GM19238 (cell line): ENCODE data around the gene MTFP1.
"Not testable (repeated sequence)": the region's sequence is repeated elsewhere in the genome, so short reads cannot be mapped to it uniquely, and the experiment has no call there.

Source experiments
- DNase-seq: peaks from one replicate; pipeline ENCODE4 v3.0.0; 2011; ENCODE audit warnings: low spot score; ENCODE audit not compliant: insufficient read length

Gene MTFP1

DNA sequence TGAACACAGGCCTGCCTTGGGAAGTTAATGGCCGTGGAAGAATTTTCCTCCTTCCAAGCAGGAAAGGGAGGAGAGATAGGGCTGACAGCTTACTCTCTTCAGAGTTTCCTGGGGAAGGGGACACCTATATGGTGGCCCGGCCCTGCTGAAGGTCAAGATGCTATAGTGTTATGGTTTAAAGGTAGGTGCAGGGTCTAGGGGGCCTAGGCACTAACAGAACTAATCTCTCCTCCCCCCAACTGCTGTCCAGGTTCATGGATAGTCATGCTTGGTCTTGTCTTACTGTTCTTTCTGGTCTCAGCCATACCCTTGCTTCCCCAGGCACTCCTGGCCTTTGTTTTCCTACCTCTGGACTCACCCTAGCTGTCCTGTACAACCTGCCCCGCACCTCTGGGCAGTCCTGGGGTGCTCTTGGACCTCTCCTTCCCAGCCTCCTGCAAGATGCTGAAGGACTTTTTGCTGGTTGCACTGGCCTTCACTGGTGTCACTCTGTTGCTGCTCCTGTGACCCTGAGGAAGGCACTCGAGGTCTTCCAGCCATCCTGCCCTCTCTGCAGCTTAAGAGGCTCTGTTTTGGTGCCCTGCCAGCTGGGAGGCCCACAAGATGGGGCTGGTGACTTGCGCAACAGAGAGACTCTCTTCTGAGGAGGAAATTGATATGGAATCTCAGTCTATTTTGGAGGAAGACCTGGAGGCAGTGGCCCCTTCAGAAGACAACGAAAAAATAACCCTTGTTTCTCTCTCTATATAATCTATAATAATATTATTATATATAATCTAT, 28.4 kb downstream of the MTFP1 start:
- no peak for DNase-seq

GRCh38 chr22:30455075-30455840, 29.7 kb downstream of the MTFP1 start:
- no peak for DNase-seq

- no peak for DNase-seq
Measured at GRCh38 chr22:30457981-30458380, 32.4 kb downstream of the MTFP1 start.

GRCh38 chr22:30459181-30460052, 33.8 kb downstream of the MTFP1 start:
- no peak for DNase-seq

DNA sequence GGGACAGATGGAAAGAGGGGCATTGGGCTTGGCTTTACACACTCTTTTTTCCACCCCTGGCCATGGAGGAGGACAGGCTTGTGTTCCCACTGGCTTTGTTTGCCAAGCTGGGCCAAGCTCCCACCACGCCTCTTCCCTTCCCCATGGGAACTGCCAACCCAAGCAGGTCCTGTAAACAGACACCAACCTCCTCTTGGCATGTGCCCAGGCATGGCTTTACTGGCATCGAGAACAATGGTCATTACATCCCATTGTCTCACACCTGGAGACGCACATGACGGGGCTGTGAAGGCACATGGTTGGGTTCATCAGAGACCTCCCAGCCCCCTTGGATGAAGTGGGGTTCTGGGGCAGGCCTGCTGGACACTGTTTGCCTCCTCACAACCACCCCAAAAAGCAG, 34.6 kb downstream of the MTFP1 start:
- DNase-seq = no peak

DNA sequence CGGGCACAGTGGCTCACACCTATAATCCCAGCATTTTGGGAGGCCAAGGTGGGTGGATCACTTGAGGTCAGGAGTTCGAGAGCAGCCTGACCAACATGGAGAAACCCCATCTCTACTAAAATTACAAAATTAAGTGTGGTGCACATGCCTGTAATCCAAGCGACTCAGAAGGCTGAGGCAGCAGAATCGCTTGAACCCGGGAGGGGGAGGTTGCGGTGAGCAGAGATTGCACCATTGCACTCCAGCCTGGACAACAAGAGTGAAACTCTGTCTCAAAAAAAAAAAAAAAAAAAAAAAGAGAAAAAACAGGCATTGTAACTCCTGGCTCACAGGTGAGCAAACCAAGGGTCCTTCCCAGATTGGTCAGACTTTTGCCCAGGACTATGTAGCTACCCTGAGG, 35.0 kb downstream of the MTFP1 start:
- DNase-seq = not testable (repeated sequence)

GRCh38 chr22:30469165-30469564, 43.6 kb downstream of the MTFP1 start:
- DNase-seq = no peak

DNA sequence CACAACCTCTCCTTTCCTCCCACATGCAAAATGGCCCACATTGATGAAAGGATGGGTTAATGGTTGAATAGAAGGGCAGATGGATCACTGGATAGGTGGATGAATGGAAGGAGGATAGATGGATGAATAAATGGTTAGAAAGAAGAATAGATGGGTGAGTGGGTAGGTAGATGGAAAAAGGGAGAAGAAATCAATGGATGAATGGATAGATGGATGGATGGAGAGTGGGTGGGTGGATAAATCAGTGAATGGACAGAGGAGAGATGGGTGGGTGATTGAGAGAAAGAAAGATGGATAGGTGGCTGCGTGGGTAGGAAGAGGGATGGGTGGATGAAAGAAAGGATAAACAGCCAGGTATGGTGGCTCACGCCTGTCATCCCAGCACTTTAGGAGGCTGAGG, 45.1 kb downstream of the MTFP1 start:
- DNase-seq = no peak

- no peak for DNase-seq
Measured at GRCh38 chr22:30471616-30472318, 46.2 kb downstream of the MTFP1 start, which contains the start of gene SEC14L3. Gene SEC14L3, minus strand, starts transcription at chr22:30472017. Its CDS starts 59 bp downstream, at chr22:30471958.

DNA sequence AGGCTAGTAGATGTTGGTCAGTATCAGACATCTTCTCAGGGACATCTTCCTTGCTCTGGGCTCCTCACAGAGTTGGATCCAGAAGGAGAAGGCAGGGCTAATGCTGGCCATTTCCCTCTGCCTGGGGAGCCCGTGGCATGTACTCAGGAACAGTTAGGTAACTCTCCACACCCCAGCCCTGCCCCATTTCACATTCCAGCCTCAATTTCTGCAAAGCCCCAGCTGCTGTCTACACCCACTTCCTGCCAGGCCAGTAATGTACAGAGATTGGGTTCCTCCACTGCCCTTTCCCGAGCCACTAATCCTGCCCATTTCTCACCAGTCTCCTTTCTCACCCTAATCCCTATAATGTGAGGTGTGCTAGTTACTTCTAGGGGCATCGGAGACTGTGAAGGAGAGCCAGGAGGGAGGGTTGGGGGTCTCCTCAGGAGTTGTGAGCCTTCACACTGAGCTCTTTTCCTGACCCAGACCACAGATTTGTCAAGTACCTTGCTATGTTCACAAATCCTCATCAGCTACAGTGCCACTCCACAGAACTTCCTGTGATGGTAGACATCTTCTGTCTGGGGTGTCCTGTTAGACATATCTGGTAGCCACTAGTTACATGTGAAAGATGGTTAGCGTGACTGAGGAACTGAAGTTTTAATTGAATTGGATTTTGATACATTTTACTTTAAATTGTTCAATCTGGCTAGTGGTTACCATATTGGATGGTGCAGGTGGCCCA, 47.6 kb downstream of the MTFP1 start:
- no peak for DNase-seq

- DNase-seq = no peak
Measured at GRCh38 chr22:30474121-30474520, 48.6 kb downstream of the MTFP1 start.

GRCh38 chr22:30474683-30475424, 49.3 kb downstream of the MTFP1 start:
- DNase-seq = no peak
